Measurements from ENCODE around the gene MANBA. TPM values are rescaled to one million over a fixed set of nuclear protein-coding genes. Genes with fewer than 3 reads are reported as not detected.

Gene MANBA
- total RNA-seq, 1 experiment from 2014 or later: 21.4 TPM

- H2AK5ac ChIP-seq (ENCODE audit: insufficient read length, low read length): no peak overlapping the region
- H4K20me1 ChIP-seq (ENCODE audit: control insufficient read depth, insufficient read depth, insufficient read length): no peaks in the 10 kb centered on the region
- no peak for DNase-seq
- no peak overlapping the region for H2BK120ac ChIP-seq (ENCODE audit: low read depth, low read length, poor library complexity, severe bottlenecking)
- no peak overlapping the region for H2AFZ ChIP-seq (ENCODE audit: low read length)
- no CpG with 5 or more reads among the region's 1 CpG for WGBS (ENCODE audit: extremely low coverage, insufficient read length, low lambda C conversion rate)
- H3K9me3 ChIP-seq (ENCODE audit: control insufficient read depth, low read depth, low read length): no peaks in the 10 kb centered on the region
- no peak overlapping the region for H4K91ac ChIP-seq (ENCODE audit: insufficient read length, low read depth, low read length)
- H3K27ac ChIP-seq (ENCODE audit: insufficient read length, low read depth, low read length): no peak overlapping the region
- H3K4me2 ChIP-seq (ENCODE audit: insufficient read depth, insufficient read length, low read length): no peak overlapping the region
- H3K27me3 Mint-ChIP-seq (ENCODE audit: low read depth): no peaks in the 10 kb centered on the region; the same call in 1 of the 2 replicates
- H3K4ac ChIP-seq (ENCODE audit: low read depth, low read length): no peak overlapping the region
- H3K36me3 Mint-ChIP-seq (ENCODE audit: insufficient read depth in 1 of 3, low read depth in 3 of 3): no peaks in the 10 kb centered on the region
- H3K4me3 Mint-ChIP-seq: no peak overlapping the region
- H3K4me1 Mint-ChIP-seq: peaks cover 0 to 4% of the 10 kb centered on the region in 2 experiments; a peak in 1 of 4 replicates
- H3K9me3 Mint-ChIP-seq: no peaks in the 10 kb centered on the region
- H3K18ac ChIP-seq (ENCODE audit: insufficient read length, low read depth, low read length): no peak overlapping the region
- H2BK15ac ChIP-seq (ENCODE audit: low read depth, low read length): no peak overlapping the region
- H2BK12ac ChIP-seq (ENCODE audit: insufficient read length, low read depth, low read length): no peak overlapping the region
- H2BK20ac ChIP-seq (ENCODE audit: low read depth, low read length, poor library complexity, severe bottlenecking): no peak overlapping the region
- no peaks in the 10 kb centered on the region for H3K79me2 ChIP-seq (ENCODE audit: insufficient read depth, low read length)
- no peak overlapping the region for H4K5ac ChIP-seq (ENCODE audit: insufficient read length, low read depth, low read length)
- no peak overlapping the region for H3K56ac ChIP-seq (ENCODE audit: insufficient read length, low read depth, low read length)
- no peak overlapping the region for H3K9ac ChIP-seq (ENCODE audit: extremely low read depth, insufficient read length, low read length)
- no peak overlapping the region for H2BK5ac ChIP-seq (ENCODE audit: insufficient read length, low read length)
- H3K27me3 ChIP-seq (ENCODE audit: insufficient read depth, low read length): no peaks in the 10 kb centered on the region
- H4K8ac ChIP-seq (replicated peaks; ENCODE audit: insufficient read length, low read depth, low read length): no peak overlapping the region
- H3T11ph ChIP-seq (ENCODE audit: low read length): no peak overlapping the region
- H3K14ac ChIP-seq (ENCODE audit: insufficient read depth, low read length): no peak overlapping the region
- no peaks in the 10 kb centered on the region for H3K79me1 ChIP-seq (ENCODE audit: insufficient read depth, low read depth, low read length, poor library complexity, severe bottlenecking)
- no peak overlapping the region for H3K23ac ChIP-seq (ENCODE audit: insufficient read length, low read depth, low read length)
- TF ChIP-seq, protein P1, sequence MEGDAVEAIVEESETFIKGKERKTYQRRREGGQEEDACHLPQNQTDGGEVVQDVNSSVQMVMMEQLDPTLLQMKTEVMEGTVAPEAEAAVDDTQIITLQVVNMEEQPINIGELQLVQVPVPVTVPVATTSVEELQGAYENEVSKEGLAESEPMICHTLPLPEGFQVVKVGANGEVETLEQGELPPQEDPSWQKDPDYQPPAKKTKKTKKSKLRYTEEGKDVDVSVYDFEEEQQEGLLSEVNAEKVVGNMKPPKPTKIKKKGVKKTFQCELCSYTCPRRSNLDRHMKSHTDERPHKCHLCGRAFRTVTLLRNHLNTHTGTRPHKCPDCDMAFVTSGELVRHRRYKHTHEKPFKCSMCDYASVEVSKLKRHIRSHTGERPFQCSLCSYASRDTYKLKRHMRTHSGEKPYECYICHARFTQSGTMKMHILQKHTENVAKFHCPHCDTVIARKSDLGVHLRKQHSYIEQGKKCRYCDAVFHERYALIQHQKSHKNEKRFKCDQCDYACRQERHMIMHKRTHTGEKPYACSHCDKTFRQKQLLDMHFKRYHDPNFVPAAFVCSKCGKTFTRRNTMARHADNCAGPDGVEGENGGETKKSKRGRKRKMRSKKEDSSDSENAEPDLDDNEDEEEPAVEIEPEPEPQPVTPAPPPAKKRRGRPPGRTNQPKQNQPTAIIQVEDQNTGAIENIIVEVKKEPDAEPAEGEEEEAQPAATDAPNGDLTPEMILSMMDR (conservative IDR thresholded peaks at IDR 0.05): no peak
- H3K4me1 ChIP-seq (ENCODE audit: insufficient read depth, low read length): no peaks in the 10 kb centered on the region; the same call in 1 of the 2 replicates
- no peak overlapping the region for H3K27ac Mint-ChIP-seq
- no peaks in the 10 kb centered on the region for H3K23me2 ChIP-seq (ENCODE audit: insufficient read length, low read depth, low read length, poor library complexity, severe bottlenecking)
These were observed 20.8 kb upstream of the MANBA start for GRCh38 chr4:102781570-102781969.
